GM19099 (cell line): ENCODE results near the gene PROC.

Source experiments
- POLR2A ChIP-seq: IDR thresholded peaks from 3 replicates; pipeline ENCODE4 v1.6.1; 2011; ENCODE audit warnings: low read depth; ENCODE audit not compliant: insufficient read length; ENCODE audit errors: extremely low read depth

The PROC gene

GRCh38 chr2:127417406-127417805 is 821 bp upstream of the PROC start:
- TF ChIP-seq POLR2A = no peak

- TF ChIP-seq POLR2A = no peak
Observed at GRCh38 chr2:127419112-127419430, 844 bp downstream of the PROC start.

GRCh38 chr2:127419448-127420038 is 1.3 kb downstream of the PROC start:
- TF ChIP-seq POLR2A = no peak

- TF ChIP-seq POLR2A = no peak
Observed at GRCh38 chr2:127420039-127420864, 2.0 kb downstream of the PROC start.

GRCh38 chr2:127421116-127421800 is 3.0 kb downstream of the PROC start:
- TF ChIP-seq POLR2A = no peak

GRCh38 chr2:127421871-127422558 is 3.8 kb downstream of the PROC start:
- TF ChIP-seq POLR2A = no peak

DNA sequence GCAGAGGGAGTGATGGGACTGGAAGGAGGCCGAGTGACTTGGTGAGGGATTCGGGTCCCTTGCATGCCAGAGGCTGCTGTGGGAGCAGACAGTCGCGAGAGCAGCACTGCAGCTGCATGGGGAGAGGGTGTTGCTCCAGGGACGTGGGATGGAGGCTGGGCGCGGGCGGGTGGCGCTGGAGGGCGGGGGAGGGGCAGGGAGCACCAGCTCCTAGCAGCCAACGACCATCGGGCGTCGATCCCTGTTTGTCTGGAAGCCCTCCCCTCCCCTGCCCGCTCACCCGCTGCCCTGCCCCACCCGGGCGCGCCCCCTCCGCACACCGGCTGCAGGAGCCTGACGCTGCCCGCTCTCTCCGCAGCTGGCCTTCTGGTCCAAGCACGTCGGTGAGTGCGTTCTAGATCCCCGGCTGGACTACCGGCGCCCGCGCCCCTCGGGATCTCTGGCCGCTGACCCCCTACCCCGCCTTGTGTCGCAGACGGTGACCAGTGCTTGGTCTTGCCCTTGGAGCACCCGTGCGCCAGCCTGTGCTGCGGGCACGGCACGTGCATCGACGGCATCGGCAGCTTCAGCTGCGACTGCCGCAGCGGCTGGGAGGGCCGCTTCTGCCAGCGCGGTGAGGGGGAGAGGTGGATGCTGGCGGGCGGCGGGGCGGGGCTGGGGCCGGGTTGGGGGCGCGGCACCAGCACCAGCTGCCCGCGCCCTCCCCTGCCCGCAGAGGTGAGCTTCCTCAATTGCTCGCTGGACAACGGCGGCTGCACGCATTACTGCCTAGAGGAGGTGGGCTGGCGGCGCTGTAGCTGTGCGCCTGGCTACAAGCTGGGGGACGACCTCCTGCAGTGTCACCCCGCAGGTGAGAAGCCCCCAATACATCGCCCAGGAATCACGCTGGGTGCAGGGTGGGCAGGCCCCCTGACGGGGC is 4.6 kb downstream of the PROC start:
- no peak for TF ChIP-seq POLR2A

- TF ChIP-seq POLR2A = no peak
Observed at GRCh38 chr2:127423478-127423843, 5.2 kb downstream of the PROC start.

DNA sequence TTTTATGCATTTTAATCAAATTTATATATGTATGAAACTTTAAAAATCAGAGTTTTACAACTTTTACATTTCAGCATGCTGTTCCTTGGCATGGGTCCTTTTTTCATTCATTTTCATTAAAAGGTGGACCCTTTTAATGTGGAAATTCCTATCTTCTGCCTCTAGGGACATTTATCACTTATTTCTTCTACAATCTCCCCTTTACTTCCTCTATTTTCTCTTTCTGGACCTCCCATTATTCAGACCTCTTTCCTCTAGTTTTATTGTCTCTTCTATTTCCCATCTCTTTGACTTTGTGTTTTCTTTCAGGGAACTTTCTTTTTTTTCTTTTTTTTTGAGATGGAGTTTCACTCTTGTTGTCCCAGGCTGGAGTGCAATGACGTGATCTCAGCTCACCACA is 5.7 kb downstream of the PROC start:
- TF ChIP-seq POLR2A = no peak

DNA sequence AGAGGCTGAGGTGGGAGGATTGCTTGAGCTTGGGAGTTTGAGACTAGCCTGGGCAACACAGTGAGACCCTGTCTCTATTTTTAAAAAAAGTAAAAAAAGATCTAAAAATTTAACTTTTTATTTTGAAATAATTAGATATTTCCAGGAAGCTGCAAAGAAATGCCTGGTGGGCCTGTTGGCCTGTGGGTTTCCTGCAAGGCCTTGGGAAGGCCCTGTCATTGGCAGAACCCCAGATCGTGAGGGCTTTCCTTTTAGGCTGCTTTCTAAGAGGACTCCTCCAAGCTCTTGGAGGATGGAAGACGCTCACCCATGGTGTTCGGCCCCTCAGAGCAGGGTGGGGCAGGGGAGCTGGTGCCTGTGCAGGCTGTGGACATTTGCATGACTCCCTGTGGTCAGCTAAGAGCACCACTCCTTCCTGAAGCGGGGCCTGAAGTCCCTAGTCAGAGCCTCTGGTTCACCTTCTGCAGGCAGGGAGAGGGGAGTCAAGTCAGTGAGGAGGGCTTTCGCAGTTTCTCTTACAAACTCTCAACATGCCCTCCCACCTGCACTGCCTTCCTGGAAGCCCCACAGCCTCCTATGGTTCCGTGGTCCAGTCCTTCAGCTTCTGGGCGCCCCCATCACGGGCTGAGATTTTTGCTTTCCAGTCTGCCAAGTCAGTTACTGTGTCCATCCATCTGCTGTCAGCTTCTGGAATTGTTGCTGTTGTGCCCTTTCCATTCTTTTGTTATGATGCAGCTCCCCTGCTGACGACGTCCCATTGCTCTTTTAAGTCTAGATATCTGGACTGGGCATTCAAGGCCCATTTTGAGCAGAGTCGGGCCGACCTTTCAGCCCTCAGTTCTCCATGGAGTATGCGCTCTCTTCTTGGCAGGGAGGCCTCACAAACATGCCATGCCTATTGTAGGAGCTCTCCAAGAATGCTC is 6.6 kb downstream of the PROC start:
- TF ChIP-seq POLR2A = no peak

GRCh38 chr2:127425540-127426490 is 7.6 kb downstream of the PROC start:
- TF ChIP-seq POLR2A = no peak

DNA sequence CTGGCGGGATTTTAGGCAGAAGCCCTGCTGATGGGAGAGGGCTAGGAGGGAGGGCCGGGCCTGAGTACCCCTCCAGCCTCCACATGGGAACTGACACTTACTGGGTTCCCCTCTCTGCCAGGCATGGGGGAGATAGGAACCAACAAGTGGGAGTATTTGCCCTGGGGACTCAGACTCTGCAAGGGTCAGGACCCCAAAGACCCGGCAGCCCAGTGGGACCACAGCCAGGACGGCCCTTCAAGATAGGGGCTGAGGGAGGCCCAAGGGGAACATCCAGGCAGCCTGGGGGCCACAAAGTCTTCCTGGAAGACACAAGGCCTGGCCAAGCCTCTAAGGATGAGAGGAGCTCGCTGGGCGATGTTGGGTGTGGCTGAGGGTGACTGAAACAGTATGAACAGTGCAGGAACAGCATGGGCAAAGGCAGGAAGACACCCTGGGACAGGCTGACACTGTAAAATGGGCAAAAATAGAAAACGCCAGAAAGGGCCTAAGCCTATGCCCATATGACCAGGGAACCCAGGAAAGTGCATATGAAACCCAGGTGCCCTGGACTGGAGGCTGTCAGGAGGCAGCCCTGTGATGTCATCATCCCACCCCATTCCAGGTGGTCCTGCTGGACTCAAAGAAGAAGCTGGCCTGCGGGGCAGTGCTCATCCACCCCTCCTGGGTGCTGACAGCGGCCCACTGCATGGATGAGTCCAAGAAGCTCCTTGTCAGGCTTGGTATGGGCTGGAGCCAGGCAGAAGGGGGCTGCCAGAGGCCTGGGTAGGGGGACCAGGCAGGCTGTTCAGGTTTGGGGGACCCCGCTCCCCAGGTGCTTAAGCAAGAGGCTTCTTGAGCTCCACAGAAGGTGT is 8.5 kb downstream of the PROC start:
- no peak for TF ChIP-seq POLR2A
